ENCODE measurements around the gene MRPL23.

The MRPL23 gene

GRCh38 chr11:1917523-1918435, 29.4 kb upstream of the MRPL23 start:
- peak; percentile 33 for DNase-seq (ENCODE audit: low read depth)
- peak; percentile 58 for TF ChIP-seq CTCF (IDR thresholded peaks at IDR 0.05; ENCODE audit: insufficient read depth, low read depth, low read length, missing control alignments)
- H3K4me3 ChIP-seq (ENCODE audit: low read depth, low read length), result no peak overlapping the region

- H3K4me3 ChIP-seq (ENCODE audit: low read depth, low read length), result no peak overlapping the region
- no peak for DNase-seq (ENCODE audit: low read depth)
- no peak for TF ChIP-seq CTCF (IDR thresholded peaks at IDR 0.05; ENCODE audit: insufficient read depth, low read depth, low read length, missing control alignments)
Observed at GRCh38 chr11:1918436-1919315, 28.5 kb upstream of the MRPL23 start.

- TF ChIP-seq CTCF (IDR thresholded peaks at IDR 0.05; ENCODE audit: insufficient read depth, low read depth, low read length, missing control alignments), result no peak
- no peak within 1 kb of the TSS for H3K4me3 ChIP-seq (ENCODE audit: low read depth, low read length)
- DNase-seq (ENCODE audit: low read depth), result no peak
Observed at GRCh38 chr11:1919391-1920127, 27.6 kb upstream of the MRPL23 start, which contains the start of gene TNNT3. TSS of gene TNNT3 (plus strand) at chr11:1919703. CDS start at chr11:1922875, 3,172 bp downstream.

GRCh38 chr11:1920128-1920908, 26.8 kb upstream of the MRPL23 start:
- no peak overlapping the region for H3K4me3 ChIP-seq (ENCODE audit: low read depth, low read length)
- TF ChIP-seq CTCF (IDR thresholded peaks at IDR 0.05; ENCODE audit: insufficient read depth, low read depth, low read length, missing control alignments), result no peak
- DNase-seq (ENCODE audit: low read depth), result no peak

GRCh38 chr11:1920909-1921573, 26.1 kb upstream of the MRPL23 start:
- H3K4me3 ChIP-seq (ENCODE audit: low read depth, low read length), result no peak overlapping the region
- no peak for TF ChIP-seq CTCF (IDR thresholded peaks at IDR 0.05; ENCODE audit: insufficient read depth, low read depth, low read length, missing control alignments)
- DNase-seq (ENCODE audit: low read depth), result peak; percentile 18

Data from GM12865 (cell line).